ENCODE data around the gene ZNF385B.

GRCh38 chr2:179559108-179559806 is 302.2 kb downstream of the ZNF385B start:
- TF ChIP-seq CTCF (conservative IDR thresholded peaks at IDR 0.05; ENCODE audit: low read length) (no peak), EZH2phosphoT487 (IDR thresholded peaks at IDR 0.05; ENCODE audit: borderline replicate concordance, low read depth, low read length) (no peak)

Measured in OCI-LY7 (cell line).